CD4-positive, alpha-beta T cell (primary cell): Measurements from ENCODE around the gene HORMAD2. TPM values are rescaled to one million over a fixed set of nuclear protein-coding genes. Genes with fewer than 3 reads are reported as not detected.

Experiments
- ATAC-seq: fragments of 200-7000 bp; cut with Tn5 transposase; one replicate; pipeline ENCODE4 v1.10.0; 2022; ENCODE audit warnings: mild to moderate bottlenecking; ENCODE audit not compliant: poor library complexity
- CTCF ChIA-PET: fragments of 350-600 bp; sonication (Branson Sonifier 250); formaldehyde crosslinking; loops from one replicate; lab custom pipeline; 2021; ENCODE audit warnings: antibody characterized with exemption, inconsistent platforms; lab: Charles Lee
- POLR2A ChIA-PET: fragments of 350-600 bp; sonication (Branson Sonifier 250); formaldehyde crosslinking; loops from one replicate; lab custom pipeline; 2021; ENCODE audit warnings: antibody characterized with exemption, inconsistent platforms; lab: Charles Lee
- DNase-seq, 14 experiments: peaks; one replicate each; pipeline ENCODE4 v3.0.0-alpha.2; 2013 to 2020; ENCODE audit warnings: mixed read lengths in 2 of 14
- H3K27ac ChIP-seq, 2 donors: one replicate each; pipeline versions ENCODE4 v1.5.1 to v1.7.0; 2013; ENCODE audit warnings: low read length in 2 of 2, low read depth in 1 of 2, mild to moderate bottlenecking in 1 of 2
- H3K27me3 ChIP-seq, 2 experiments: 1 replicate in 1 of 2; 2 replicates in 1 of 2; pipeline versions ENCODE4 v1.6.1 to v1.7.0; 2013; ENCODE audit warnings: low read length in 2 of 2, control low read depth in 1 of 2, mild to moderate bottlenecking in 1 of 2, moderate library complexity in 1 of 2; ENCODE audit not compliant: insufficient read depth in 2 of 2, control insufficient read depth in 1 of 2
- H3K36me3 ChIP-seq: one replicate; pipeline ENCODE4 v1.6.1; 2013; ENCODE audit warnings: low read length, control low read depth; ENCODE audit not compliant: insufficient read depth
- H3K4me1 ChIP-seq: one replicate; pipeline ENCODE4 v1.6.1; 2013; ENCODE audit warnings: low read length, control low read depth; ENCODE audit not compliant: insufficient read depth
- H3K4me3 ChIP-seq: one replicate; pipeline ENCODE4 v1.5.1; 2013; ENCODE audit warnings: mild to moderate bottlenecking, low read length, moderate library complexity
- H3K9me3 ChIP-seq, 2 experiments: 1 replicate in 1 of 2; 2 replicates in 1 of 2; pipeline versions ENCODE4 v1.6.1 to v1.7.0; 2013; ENCODE audit warnings: low read length in 2 of 2, mild to moderate bottlenecking in 2 of 2, control low read depth in 1 of 2, moderate library complexity in 1 of 2; ENCODE audit not compliant: control insufficient read depth in 1 of 2, insufficient read depth in 1 of 2
- H3K27ac Mint-ChIP-seq: one replicate; pipeline ENCODE4 v1.8.0; 2020; ENCODE audit warnings: mixed read lengths
- H3K27me3 Mint-ChIP-seq: one replicate; pipeline ENCODE4 v1.8.0; 2021; ENCODE audit warnings: mixed read lengths
- H3K36me3 Mint-ChIP-seq: one replicate; pipeline ENCODE4 v1.8.0; 2021; ENCODE audit warnings: low read depth, mixed read lengths
- H3K4me1 Mint-ChIP-seq: one replicate; pipeline ENCODE4 v1.8.0; 2021; ENCODE audit warnings: low read depth, mixed read lengths
- H3K4me3 Mint-ChIP-seq: one replicate; pipeline ENCODE4 v1.8.0; 2020; ENCODE audit warnings: mild to moderate bottlenecking, mixed read lengths
- H3K9me3 Mint-ChIP-seq: one replicate; pipeline ENCODE4 v1.8.0; 2020; ENCODE audit warnings: mixed read lengths
- CTCF ChIP-seq: fragments of 200-600 bp; IDR thresholded peaks from one replicate; pipeline ENCODE4 v1.8.0; 2022; ENCODE audit warnings: antibody characterized with exemption, mild to moderate bottlenecking
- intact Hi-C, 2 experiments: fragments of 100-400 bp; cut with DNase I in 1 of 2; cut with micrococcal nuclease in 1 of 2; formaldehyde crosslinking; loops; one replicate each; pipeline versions ENCODE4 v1.15.1 to v1.9.0; 2023 to 2025; cut with DNase I, micrococcal nuclease
- total RNA-seq, 174 experiments: library from RNA in 2 of 174; stranded (reverse) in 2 of 174; gene quantifications; one replicate each; pipeline ENCODE4 v1.2.3 and lab custom pipeline; 2021 to 2026

The HORMAD2 gene
- total RNA-seq, 2 experiments from 2014 or later = not detected

- Mint-ChIP-seq H3K27me3 (peaks cover 7% of the 10 kb centered on the region), H3K36me3 (no peaks in the 10 kb centered on the region), H3K4me3 (no peak overlapping the region), H3K9me3 (no peaks in the 10 kb centered on the region), H3K4me1 (no peaks in the 10 kb centered on the region), H3K27ac (no peak overlapping the region)
- Histone ChIP-seq H3K4me3 (no peak overlapping the region), H3K27me3 (no peaks in the 10 kb centered on the region), H3K9me3 (no peaks in the 10 kb centered on the region), H3K27ac (no peak overlapping the region), H3K4me1 (no peaks in the 10 kb centered on the region), H3K36me3 (no peaks in the 10 kb centered on the region)
- POLR2A ChIA-PET = no interaction called here
- ATAC-seq (no peak), DNase-seq (no peak)
- no peak for TF ChIP-seq CTCF
- CTCF ChIA-PET = no interaction called here
- intact Hi-C loops = no loop called here
These were observed 42.0 kb upstream of the HORMAD2 start for GRCh38 chr22:30038219-30038618.

- intact Hi-C loops = no loop called here
- Histone ChIP-seq H3K9me3 (no peaks in the 10 kb centered on the region), H3K27ac (no peak overlapping the region), H3K27me3 (no peaks in the 10 kb centered on the region), H3K36me3 (no peaks in the 10 kb centered on the region), H3K4me3 (no peak overlapping the region), H3K4me1 (no peaks in the 10 kb centered on the region)
- no peak for DNase-seq
- peaks cover 7% of the 10 kb centered on the region for H3K27me3 Mint-ChIP-seq
- TF ChIP-seq CTCF = no peak
- H3K4me3 Mint-ChIP-seq = no peak overlapping the region
- ChIA-PET CTCF (no interaction called here), POLR2A (no interaction called here)
- H3K9me3 Mint-ChIP-seq = no peaks in the 10 kb centered on the region
- ATAC-seq = no peak
- H3K27ac Mint-ChIP-seq = no peak overlapping the region
- H3K4me1 Mint-ChIP-seq = no peaks in the 10 kb centered on the region
- H3K36me3 Mint-ChIP-seq = no peaks in the 10 kb centered on the region
These were observed 39.6 kb upstream of the HORMAD2 start for GRCh38 chr22:30040499-30041260.

GRCh38 chr22:30041475-30041874, 38.8 kb upstream of the HORMAD2 start:
- H3K9me3 ChIP-seq = no peaks in the 10 kb centered on the region
- peaks cover 7% of the 10 kb centered on the region for H3K27me3 Mint-ChIP-seq
- no peaks in the 10 kb centered on the region for H3K9me3 Mint-ChIP-seq
- intact Hi-C loops = no loop called here
- POLR2A ChIA-PET = no interaction called here
- ATAC-seq (no peak), DNase-seq (no peak)
- no peak for TF ChIP-seq CTCF
- H3K27me3 ChIP-seq = no peaks in the 10 kb centered on the region
- no peak overlapping the region for H3K27ac Mint-ChIP-seq
- peaks cover under 1% of the 10 kb centered on the region for H3K4me1 ChIP-seq
- CTCF ChIA-PET = no interaction called here
- H3K36me3 Mint-ChIP-seq = no peaks in the 10 kb centered on the region
- H3K4me3 ChIP-seq = no peak overlapping the region
- no peaks in the 10 kb centered on the region for H3K36me3 ChIP-seq
- no peak overlapping the region for H3K27ac ChIP-seq
- no peaks in the 10 kb centered on the region for H3K4me1 Mint-ChIP-seq
- no peak overlapping the region for H3K4me3 Mint-ChIP-seq
